PFSK-1 (cell line): ENCODE data around the gene ZCWPW2.

ENCODE experiments used
- TAF1 ChIP-seq: IDR thresholded peaks from 2 replicates; pipeline ENCODE4 v1.6.1; 2012; ENCODE audit warnings: low read length, control low read depth, borderline replicate concordance; ENCODE audit not compliant: insufficient read depth
- TF ChIP-seq, protein P1 (sequence below), 2 experiments: IDR thresholded peaks; 2 replicates each; pipeline versions ENCODE4 v1.6.1 to v1.8.0; 2011 to 2012; ENCODE audit warnings: low read depth in 2 of 2, low read length in 2 of 2, control low read depth in 1 of 2, inconsistent platforms in 1 of 2, mild to moderate bottlenecking in 1 of 2, moderate library complexity in 1 of 2; ENCODE audit not compliant: insufficient read depth in 1 of 2

- TF ChIP-seq, protein P1, sequence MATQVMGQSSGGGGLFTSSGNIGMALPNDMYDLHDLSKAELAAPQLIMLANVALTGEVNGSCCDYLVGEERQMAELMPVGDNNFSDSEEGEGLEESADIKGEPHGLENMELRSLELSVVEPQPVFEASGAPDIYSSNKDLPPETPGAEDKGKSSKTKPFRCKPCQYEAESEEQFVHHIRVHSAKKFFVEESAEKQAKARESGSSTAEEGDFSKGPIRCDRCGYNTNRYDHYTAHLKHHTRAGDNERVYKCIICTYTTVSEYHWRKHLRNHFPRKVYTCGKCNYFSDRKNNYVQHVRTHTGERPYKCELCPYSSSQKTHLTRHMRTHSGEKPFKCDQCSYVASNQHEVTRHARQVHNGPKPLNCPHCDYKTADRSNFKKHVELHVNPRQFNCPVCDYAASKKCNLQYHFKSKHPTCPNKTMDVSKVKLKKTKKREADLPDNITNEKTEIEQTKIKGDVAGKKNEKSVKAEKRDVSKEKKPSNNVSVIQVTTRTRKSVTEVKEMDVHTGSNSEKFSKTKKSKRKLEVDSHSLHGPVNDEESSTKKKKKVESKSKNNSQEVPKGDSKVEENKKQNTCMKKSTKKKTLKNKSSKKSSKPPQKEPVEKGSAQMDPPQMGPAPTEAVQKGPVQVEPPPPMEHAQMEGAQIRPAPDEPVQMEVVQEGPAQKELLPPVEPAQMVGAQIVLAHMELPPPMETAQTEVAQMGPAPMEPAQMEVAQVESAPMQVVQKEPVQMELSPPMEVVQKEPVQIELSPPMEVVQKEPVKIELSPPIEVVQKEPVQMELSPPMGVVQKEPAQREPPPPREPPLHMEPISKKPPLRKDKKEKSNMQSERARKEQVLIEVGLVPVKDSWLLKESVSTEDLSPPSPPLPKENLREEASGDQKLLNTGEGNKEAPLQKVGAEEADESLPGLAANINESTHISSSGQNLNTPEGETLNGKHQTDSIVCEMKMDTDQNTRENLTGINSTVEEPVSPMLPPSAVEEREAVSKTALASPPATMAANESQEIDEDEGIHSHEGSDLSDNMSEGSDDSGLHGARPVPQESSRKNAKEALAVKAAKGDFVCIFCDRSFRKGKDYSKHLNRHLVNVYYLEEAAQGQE (IDR thresholded peaks at IDR 0.05; ENCODE audit: insufficient read depth in 1 of 2, low read depth in 2 of 2, low read length in 2 of 2): no peak
- no peak for TF ChIP-seq TAF1
Measured at GRCh38 chr3:28299705-28300104, 48.8 kb upstream of the ZCWPW2 start.
